Osteocyte (in vitro differentiated cells): ENCODE measurements around the gene PRPF8. TPM values are rescaled to one million over a fixed set of nuclear protein-coding genes. Genes with fewer than 3 reads are reported as not detected.

Experiments used
- DNase-seq: peaks from one replicate; pipeline ENCODE4 v3.0.0; 2021; ENCODE audit warnings: mixed read lengths; ENCODE audit not compliant: unreplicated experiment; ENCODE audit errors: extremely low spot score
- H3K27ac Mint-ChIP-seq: one replicate; pipeline ENCODE4 v1.8.0; 2021; ENCODE audit warnings: mild to moderate bottlenecking, mixed read lengths; ENCODE audit not compliant: unreplicated experiment
- H3K27me3 Mint-ChIP-seq: one replicate; pipeline ENCODE4 v1.8.0; 2021; ENCODE audit warnings: mixed read lengths; ENCODE audit not compliant: unreplicated experiment
- H3K36me3 Mint-ChIP-seq: one replicate; pipeline ENCODE4 v1.8.0; 2021; ENCODE audit warnings: mixed read lengths; ENCODE audit not compliant: unreplicated experiment
- H3K4me1 Mint-ChIP-seq: one replicate; pipeline ENCODE4 v1.8.0; 2021; ENCODE audit warnings: mixed read lengths; ENCODE audit not compliant: unreplicated experiment
- H3K4me3 Mint-ChIP-seq: one replicate; pipeline ENCODE4 v1.8.0; 2021; ENCODE audit warnings: mild to moderate bottlenecking, moderate library complexity, mixed read lengths; ENCODE audit not compliant: unreplicated experiment
- H3K9me3 Mint-ChIP-seq: one replicate; pipeline ENCODE4 v1.8.0; 2021; ENCODE audit warnings: mixed read lengths; ENCODE audit not compliant: unreplicated experiment
- total RNA-seq: library from RNA; stranded (reverse); gene quantifications from 2 replicates; pipeline ENCODE4 v1.2.1, GENCODE V29; 2021
- TF ChIP-seq, protein P1 (sequence below): fragments of 200-600 bp; sonication (generic); IDR thresholded peaks from 2 replicates; pipeline ENCODE4 v1.5.0; 2021; ENCODE audit warnings: antibody characterized with exemption, mild to moderate bottlenecking, moderate library complexity

Gene PRPF8
- total RNA-seq, 1 donor from 2014 or later: 238 TPM

DNA sequence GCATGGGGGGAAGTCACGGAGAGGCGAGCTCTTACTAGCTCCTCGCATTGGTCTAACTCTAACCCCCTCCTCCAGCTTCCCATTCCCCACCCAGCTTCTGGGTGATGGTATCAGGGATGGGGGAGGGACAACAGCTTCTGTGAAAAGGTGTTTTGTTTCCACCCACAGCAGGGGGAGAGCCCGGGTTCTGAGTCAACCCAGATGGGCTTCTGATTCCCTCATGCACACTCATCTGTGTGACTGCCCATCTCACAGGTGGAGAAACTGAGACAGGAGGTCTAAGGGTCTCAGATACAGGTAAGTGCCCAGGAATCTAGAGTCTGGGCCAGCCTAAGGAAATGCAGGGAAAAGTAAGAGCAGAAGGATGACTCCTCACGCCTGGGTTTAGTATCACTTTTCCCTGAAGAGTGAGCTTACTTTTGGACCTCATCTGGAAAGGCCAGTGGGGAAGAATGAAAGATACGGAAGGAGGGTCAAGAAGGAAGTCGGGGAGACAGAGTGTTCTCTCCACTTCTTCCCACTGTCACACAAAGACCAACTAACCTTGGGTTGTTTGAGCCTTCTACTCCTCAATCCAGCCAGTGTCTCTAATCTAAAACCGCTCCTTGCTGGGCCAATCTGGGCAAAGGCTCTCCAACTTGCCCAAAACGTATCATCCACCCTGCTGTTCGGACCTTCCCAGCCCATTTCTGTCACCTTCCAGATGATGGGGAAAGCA is 28.7 kb upstream of the PRPF8 start:
- no peaks in the 10 kb centered on the region for H3K9me3 Mint-ChIP-seq
- no peak for DNase-seq
- H3K27ac Mint-ChIP-seq: peak overlapping the region; percentile 97

DNA sequence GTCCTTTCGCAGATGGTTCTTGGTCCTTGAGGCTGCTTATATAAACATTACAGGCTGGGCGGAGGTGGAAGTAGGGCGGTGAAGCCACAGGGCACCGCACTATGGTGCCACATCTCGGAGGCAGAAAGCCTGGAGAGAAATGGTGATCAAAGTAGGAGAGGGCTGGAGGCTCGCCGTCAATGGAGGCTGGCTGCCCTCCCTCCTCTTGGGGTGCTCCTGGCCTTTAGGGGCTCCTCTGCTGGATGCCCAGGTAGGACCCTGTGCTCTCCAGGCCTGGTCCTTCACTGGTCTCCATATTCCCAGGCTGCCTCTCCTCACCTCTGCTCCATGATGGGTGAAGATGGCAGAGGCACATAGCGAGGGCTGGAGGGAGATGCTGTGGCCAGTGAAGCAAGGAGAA is 27.6 kb upstream of the PRPF8 start:
- H3K27me3 Mint-ChIP-seq: no peaks in the 10 kb centered on the region
- H3K36me3 Mint-ChIP-seq: peaks cover 19% of the 10 kb centered on the region
- H3K27ac Mint-ChIP-seq: peak overlapping the region; percentile 27
- TF ChIP-seq, protein P1, sequence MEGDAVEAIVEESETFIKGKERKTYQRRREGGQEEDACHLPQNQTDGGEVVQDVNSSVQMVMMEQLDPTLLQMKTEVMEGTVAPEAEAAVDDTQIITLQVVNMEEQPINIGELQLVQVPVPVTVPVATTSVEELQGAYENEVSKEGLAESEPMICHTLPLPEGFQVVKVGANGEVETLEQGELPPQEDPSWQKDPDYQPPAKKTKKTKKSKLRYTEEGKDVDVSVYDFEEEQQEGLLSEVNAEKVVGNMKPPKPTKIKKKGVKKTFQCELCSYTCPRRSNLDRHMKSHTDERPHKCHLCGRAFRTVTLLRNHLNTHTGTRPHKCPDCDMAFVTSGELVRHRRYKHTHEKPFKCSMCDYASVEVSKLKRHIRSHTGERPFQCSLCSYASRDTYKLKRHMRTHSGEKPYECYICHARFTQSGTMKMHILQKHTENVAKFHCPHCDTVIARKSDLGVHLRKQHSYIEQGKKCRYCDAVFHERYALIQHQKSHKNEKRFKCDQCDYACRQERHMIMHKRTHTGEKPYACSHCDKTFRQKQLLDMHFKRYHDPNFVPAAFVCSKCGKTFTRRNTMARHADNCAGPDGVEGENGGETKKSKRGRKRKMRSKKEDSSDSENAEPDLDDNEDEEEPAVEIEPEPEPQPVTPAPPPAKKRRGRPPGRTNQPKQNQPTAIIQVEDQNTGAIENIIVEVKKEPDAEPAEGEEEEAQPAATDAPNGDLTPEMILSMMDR: no peak
- no peak overlapping the region for H3K4me3 Mint-ChIP-seq
- peaks cover 45% of the 10 kb centered on the region for H3K4me1 Mint-ChIP-seq
- H3K9me3 Mint-ChIP-seq: no peaks in the 10 kb centered on the region
- no peak for DNase-seq

More for the DNA sequence above, 28.7 kb upstream of the PRPF8 start:
- H3K4me1 Mint-ChIP-seq: peaks cover 55% of the 10 kb centered on the region
- peaks cover 17% of the 10 kb centered on the region for H3K36me3 Mint-ChIP-seq
- TF ChIP-seq, protein P1: no peak
- H3K4me3 Mint-ChIP-seq: peak overlapping the region; percentile 94
- no peaks in the 10 kb centered on the region for H3K27me3 Mint-ChIP-seq

DNA sequence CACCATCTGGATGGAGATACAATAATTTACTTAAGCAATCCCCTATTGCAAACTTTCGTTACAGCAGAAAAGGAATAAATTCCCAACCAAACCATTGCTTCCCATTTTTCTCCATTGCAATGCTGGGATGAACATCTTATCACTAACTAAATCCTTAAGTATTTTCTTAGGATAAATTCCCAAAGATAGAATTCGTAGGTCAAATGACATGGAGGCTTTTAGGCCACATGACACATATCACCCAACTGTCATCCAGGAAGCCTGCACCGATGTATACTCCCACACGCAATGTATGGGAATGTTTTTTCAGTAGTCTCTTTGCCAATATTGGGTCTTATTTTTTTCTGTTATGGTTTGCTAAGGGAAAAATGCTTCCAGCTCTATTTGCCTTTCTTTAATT is 27.1 kb upstream of the PRPF8 start:
- H3K4me1 Mint-ChIP-seq: peaks cover 43% of the 10 kb centered on the region
- no peaks in the 10 kb centered on the region for H3K9me3 Mint-ChIP-seq

DNA sequence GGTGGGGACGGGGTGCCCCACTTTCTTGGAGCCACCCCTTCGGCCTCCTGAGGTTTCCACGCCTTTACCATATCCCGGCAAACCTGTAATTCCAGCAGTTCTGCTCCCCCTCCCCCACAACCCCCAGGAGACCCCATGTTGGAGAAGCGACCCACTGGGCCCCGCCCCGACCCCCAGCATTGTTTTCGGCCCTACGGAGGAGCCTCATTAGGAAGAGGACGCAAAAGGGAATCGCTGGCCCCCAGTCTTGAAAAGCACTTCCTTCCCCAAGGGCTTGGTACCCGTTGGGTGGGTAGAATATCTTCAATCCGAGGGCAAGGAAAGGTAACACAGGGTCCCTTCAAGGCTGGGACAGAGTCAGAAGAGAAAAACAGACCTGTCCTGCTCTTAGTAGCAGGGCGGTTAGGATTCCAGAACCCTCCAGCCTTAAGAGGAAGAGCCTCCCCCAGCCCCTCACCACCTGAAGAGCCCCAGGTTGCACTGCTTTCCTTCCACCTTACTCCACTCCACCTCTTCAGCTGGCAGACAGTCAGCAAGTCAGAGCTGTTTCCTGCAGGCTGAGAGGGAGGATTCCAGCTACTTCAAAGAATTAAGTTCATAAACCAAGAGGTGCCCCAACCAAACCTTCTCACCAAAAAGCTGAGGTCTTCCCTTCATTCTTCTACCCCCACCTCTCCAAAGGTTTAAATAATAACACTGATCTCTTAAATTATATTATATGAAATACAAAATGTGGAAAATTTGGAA is 26.3 kb upstream of the PRPF8 start:
- no peak for DNase-seq
- TF ChIP-seq, protein P1: no peak
- H3K4me1 Mint-ChIP-seq: peaks cover 43% of the 10 kb centered on the region

More for the DNA sequence above, 27.1 kb upstream of the PRPF8 start:
- peaks cover 21% of the 10 kb centered on the region for H3K36me3 Mint-ChIP-seq
- H3K27me3 Mint-ChIP-seq: no peaks in the 10 kb centered on the region
- peak overlapping the region; percentile 27 for H3K27ac Mint-ChIP-seq
- no peak for DNase-seq
- no peak overlapping the region for H3K4me3 Mint-ChIP-seq
- TF ChIP-seq, protein P1: no peak

More for the DNA sequence above, 26.3 kb upstream of the PRPF8 start:
- H3K9me3 Mint-ChIP-seq: no peaks in the 10 kb centered on the region
- peaks cover 21% of the 10 kb centered on the region for H3K36me3 Mint-ChIP-seq
- peak overlapping the region; percentile 71 for H3K4me3 Mint-ChIP-seq
- peak overlapping the region; percentile 78 for H3K27ac Mint-ChIP-seq
- no peaks in the 10 kb centered on the region for H3K27me3 Mint-ChIP-seq
